PC-3 (cell line): ENCODE data around the gene SLC2A3.
"Not testable (repeated sequence)": the region's sequence is repeated elsewhere in the genome, so short reads cannot be mapped to it uniquely, and the experiment has no call there.

ENCODE experiments used
- CTCF ChIP-seq: fragments of 300-600 bp; sonication (generic); conservative IDR thresholded peaks from 2 replicates; pipeline ENCODE4 v1.5.1; 2017; ENCODE audit warnings: antibody characterized with exemption, low read depth, mild to moderate bottlenecking, low read length
- EZH2 ChIP-seq: fragments of 300-600 bp; sonication (generic); IDR thresholded peaks from one replicate; pipeline ENCODE4 v1.6.1; 2017; ENCODE audit warnings: antibody characterized with exemption, mild to moderate bottlenecking, low read length; ENCODE audit not compliant: unreplicated experiment

DNA sequence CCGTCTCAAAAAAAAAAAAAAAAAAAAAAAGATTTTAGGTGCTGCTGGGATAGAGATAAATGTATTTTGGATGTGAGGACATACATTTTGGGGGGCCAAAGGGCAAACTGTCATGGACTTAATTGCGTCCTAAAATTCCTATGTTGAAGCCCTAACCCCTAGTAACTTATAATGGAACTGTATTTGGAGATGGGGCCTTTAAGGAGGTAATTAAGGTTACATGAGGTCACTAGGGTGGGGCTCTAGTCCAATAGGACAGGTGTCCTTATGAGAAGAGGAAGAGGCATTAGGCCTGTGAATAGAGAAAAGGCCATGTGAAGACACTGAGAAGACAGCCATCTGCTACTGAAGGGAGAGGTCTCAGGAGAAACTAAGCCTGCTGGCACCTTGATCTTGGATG, 17.9 kb upstream of the SLC2A3 start:
- not testable (repeated sequence) for TF ChIP-seq CTCF, EZH2
